GM10266 (cell line): Measurements from ENCODE around the gene PPP2R5C.

ENCODE experiments used
- DNase-seq: peaks from one replicate; pipeline ENCODE4 v3.0.0; 2012; ENCODE audit errors: extremely low spot score
- TF ChIP-seq, protein P1 (sequence below): IDR thresholded peaks from 2 replicates; pipeline ENCODE4 v1.5.1; 2012; ENCODE audit warnings: mild to moderate bottlenecking, low read depth; ENCODE audit not compliant: control insufficient read depth, insufficient read depth; ENCODE audit errors: missing control alignments

PPP2R5C gene

DNA sequence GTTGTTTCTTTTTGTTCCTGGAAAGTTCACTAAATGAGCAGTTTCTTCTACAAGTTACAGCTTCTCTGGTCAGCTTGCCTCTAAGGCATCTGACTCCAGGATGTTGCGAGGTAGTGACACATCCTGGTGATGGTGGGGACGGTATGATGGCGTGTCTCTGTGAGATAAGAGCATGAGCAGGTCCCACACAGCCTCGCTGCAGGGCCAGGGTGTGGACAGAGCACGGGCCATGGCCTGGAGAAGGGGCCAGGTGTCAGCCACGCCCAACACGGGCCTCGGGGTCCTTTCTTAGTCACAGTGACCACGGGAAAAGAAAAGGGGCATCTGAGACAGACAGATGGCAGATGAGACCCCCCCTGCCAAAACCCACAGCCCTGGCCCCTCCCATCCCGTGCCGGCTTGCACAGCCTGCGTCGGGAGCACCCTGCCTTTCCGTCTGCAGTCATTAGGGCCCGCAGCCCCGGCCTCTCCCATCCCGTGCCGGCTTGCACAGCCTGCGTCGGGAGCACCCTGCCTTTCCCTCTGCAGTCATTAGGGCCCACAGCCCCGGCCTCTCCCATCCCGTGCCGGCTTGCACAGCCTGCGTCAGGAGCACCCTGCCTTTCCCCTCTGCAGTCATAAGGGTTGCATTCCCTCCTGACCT is 123.5 kb downstream of the PPP2R5C start:
- DNase-seq, result no peak
- TF ChIP-seq, protein P1, sequence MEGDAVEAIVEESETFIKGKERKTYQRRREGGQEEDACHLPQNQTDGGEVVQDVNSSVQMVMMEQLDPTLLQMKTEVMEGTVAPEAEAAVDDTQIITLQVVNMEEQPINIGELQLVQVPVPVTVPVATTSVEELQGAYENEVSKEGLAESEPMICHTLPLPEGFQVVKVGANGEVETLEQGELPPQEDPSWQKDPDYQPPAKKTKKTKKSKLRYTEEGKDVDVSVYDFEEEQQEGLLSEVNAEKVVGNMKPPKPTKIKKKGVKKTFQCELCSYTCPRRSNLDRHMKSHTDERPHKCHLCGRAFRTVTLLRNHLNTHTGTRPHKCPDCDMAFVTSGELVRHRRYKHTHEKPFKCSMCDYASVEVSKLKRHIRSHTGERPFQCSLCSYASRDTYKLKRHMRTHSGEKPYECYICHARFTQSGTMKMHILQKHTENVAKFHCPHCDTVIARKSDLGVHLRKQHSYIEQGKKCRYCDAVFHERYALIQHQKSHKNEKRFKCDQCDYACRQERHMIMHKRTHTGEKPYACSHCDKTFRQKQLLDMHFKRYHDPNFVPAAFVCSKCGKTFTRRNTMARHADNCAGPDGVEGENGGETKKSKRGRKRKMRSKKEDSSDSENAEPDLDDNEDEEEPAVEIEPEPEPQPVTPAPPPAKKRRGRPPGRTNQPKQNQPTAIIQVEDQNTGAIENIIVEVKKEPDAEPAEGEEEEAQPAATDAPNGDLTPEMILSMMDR, result no peak

DNA sequence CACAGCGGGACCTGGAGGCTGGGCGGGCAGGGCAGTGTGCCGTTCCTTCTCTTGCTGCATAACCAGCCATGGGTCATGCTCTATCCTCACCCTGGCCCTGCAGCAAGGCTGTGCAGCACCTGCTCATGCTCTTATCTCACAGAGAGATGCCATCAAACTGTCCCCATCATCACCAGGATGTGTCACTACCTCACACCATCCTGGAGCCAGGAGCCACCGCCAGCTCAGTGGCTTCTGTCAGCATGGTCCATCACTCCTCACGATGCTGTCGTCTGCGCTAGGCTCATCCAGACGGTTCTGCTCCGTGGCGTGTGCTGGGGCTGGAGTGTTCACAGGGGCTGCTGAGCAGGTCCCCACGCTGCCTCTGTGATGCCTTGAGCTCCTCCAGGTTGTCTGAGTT is 125.7 kb downstream of the PPP2R5C start:
- DNase-seq, result no peak
- TF ChIP-seq, protein P1, result no peak

DNA sequence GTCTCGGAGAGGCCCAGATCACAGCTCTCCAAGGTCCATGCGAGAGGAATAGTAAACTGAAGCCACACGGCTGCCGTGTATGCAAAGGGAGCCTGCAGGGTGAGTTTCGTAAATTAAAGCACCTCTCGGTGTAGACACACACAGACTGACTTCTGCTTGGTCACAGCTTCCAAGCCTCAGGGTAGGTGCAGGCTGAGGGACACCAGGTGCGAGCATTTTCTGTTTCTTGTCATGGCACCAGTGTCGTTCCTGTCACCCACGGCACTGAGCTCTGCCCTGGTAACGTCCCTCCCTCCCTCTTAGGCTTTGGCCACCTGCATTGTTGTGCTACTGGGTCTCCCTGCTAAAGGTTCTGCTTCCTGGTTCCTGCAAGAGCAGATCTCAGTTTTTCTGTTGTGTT is 126.7 kb downstream of the PPP2R5C start:
- TF ChIP-seq, protein P1, result no peak
- no peak for DNase-seq

DNA sequence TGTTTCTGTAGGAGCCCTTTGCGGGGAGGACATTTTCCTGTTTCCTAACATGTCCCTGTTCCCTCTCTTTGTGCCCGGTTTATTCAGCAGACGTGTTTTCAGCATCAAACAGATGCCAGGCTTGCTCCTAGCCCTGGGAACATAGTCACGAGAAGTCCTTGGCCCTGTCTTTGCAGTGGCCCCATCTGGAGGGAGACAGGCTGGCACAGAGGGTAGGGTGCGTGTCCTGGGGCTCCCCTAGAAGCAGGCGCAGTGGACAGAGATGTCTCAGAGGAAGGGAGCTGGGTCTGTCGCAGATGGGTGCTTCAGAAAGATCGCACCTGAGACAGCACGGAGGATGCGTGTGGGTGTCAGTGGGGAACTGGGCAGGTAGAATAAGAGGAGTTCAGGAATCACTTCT is 127.9 kb downstream of the PPP2R5C start:
- TF ChIP-seq, protein P1, result no peak
- DNase-seq, result no peak

DNA sequence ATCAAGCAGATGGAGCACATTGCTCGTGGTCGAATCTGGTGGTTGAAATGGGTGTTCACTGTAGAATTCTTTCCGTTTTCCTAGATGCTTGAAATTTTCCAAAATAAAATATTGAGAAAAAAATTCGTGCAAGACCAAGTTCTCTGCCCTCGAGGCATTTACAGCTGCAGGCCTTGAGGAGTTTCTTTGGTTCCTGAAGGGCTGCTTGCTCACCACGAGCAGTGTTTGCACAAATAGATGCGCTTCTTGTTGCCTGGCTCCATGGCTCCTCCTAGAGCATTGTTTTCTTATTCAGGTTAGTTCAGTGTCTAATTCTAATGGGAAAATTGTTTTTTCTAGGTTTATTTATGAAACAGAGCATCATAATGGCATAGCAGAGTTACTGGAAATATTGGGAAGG is 128.4 kb downstream of the PPP2R5C start:
- no peak for DNase-seq

DNA sequence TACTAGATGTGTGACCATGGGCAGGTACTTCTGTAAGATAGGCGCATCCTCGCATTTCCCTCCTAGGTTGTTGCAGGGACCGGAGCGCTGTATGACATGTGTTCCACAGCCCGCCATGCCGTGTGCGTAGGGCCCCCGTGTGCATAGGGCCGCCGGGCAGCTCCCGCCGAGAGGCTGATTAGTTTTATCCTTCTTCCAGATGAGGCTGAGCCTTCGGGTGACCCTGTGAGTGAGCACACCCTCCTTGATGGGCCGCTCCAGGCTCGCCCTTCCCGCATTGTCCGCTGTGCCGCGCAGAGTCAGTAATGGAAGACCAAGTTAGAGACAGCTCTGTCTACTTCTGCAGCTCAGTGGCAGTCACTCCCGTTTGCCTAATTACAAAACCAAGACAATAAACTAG is 130.0 kb downstream of the PPP2R5C start:
- TF ChIP-seq, protein P1, result no peak
- DNase-seq, result no peak

More for the DNA sequence above, 128.4 kb downstream of the PPP2R5C start:
- TF ChIP-seq, protein P1, result no peak

DNA sequence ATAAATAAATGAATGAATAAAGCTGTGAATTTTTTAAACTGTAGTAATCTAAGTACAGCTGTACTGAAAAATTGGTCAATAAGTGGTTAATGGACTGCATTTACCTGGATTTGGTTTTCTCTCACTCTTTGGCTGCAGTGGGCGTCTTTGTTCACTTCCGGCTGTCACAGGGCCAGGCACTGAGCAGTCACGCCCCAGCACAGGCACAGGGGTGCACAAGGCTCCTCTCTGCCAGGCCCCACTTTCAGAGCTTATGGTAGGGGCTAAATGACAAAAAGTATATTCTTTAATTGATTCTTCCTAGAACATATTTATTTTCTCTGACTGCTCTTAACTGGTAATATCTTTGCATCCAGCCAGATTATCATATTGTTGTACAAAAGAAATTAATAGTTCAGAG is 132.2 kb downstream of the PPP2R5C start:
- no peak for DNase-seq
- TF ChIP-seq, protein P1, result no peak
